GM19468 (cell line): ENCODE data around the gene OXSM.

Source experiments
- ATAC-seq: cut with Tn5 transposase; IDR thresholded peaks from one replicate; pipeline ENCODE4 v1.9.1; 2021; ENCODE audit warnings: mild to moderate bottlenecking, moderate library complexity, moderate number of reproducible peaks; ENCODE audit not compliant: unreplicated experiment; ENCODE audit errors: extremely low read depth

OXSM gene

DNA sequence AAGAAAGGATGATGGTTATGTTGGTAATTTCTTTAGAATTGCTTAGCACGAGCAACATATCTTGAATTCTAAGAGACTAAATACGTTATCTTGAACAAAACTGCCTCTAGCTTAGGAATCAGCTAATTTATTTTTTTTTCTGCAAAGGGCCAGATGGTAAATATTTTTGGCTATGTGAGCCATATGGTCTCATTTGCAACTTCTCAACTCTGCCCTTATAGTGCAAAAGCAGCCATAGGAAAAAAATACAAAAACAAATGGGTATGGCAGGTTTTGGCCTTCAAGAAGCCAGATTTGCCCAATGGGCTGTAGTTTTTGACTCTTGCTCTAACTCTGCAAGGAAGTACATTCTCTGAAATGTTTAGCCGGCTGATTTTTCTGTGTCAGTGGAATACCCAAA, 11.9 kb downstream of the OXSM start:
- ATAC-seq, result no peak

GRCh38 chr3:25803833-25804232, 13.9 kb downstream of the OXSM start:
- no peak for ATAC-seq

DNA sequence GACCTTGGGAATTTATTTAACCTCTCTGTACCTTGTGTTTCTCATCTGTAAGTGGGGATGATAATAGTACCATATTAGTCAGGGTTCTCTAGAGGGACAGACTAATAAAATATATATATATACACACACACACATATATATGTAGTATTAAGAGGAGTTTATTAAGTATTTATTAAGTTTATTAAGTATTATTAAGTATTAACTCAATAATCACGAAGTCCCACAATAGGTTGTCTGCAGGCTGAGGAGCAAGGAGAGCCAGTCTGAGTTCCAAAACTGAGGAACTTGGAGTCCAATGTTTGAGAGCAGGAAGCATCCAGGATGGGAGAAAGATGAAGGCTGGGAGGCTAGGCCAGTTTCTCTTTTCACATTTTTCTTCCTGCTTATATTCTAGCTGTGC, 14.8 kb downstream of the OXSM start:
- no peak for ATAC-seq

GRCh38 chr3:25812644-25813043, 22.8 kb downstream of the OXSM start:
- no peak for ATAC-seq

GRCh38 chr3:25817107-25817506, 27.2 kb downstream of the OXSM start:
- ATAC-seq, result no peak

DNA sequence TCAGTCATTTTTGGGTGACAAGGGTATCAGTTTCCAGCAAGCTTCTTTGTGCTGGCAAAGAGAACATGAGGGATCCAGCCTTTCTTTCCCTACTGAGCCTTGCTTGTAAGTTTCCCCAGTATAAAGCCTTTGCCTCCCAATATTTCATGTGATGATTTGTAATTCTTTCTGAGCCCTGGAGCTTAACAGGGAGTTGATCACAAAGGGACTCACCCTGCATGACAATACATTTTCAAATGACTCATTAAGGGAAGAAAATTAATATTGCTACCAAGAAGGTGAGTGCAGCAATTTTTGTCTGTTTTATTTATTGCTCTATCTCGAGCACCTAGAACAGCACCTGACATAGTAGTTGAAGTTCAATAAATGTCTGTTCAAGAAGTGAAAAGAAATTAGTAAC, 27.7 kb downstream of the OXSM start:
- ATAC-seq, result no peak

- ATAC-seq, result no peak
These were observed 28.4 kb downstream of the OXSM start for GRCh38 chr3:25818335-25818734.

GRCh38 chr3:25820366-25820765, 30.5 kb downstream of the OXSM start:
- ATAC-seq, result no peak

- ATAC-seq, result no peak
These were observed 31.1 kb downstream of the OXSM start for GRCh38 chr3:25820816-25821486.

DNA sequence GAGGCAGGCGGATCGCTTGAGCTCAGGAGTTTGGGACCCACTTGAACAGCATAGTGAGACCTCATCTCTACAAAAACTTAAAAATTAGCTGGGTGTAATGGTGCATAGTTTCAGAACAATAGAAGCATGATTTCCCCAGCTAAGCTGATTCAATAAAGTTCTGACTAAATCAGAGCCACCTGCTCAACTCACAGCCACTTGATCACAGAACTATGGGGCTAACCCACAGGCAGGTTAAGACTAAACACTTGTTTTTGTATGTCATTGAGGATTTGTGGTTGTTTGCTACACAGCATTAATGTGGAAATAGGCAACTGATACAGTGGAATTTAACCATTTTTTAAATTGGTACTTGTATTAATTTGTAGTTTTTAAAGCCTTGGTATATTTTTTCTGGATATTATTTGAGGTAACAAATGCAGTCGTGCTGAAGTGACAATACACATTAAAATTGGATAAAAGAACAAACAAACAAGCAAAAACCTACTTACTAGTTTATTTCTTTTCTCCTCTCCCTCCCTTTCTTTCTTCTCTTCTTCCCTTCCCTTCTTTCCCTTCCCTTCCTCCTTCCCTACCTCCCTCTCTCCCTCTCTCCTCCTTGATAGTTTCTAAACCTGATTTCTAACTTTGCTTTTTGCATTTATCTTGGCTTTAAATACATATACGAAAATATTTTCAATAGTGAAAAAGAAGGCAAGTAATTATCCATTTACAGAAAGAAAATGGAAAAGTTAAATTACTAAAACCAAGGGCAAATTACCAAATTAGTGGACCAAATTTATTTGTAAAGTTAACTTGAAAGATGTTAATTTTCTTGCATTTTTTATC, 32.1 kb downstream of the OXSM start:
- no peak for ATAC-seq

GRCh38 chr3:25823314-25823713, 33.4 kb downstream of the OXSM start:
- no peak for ATAC-seq

DNA sequence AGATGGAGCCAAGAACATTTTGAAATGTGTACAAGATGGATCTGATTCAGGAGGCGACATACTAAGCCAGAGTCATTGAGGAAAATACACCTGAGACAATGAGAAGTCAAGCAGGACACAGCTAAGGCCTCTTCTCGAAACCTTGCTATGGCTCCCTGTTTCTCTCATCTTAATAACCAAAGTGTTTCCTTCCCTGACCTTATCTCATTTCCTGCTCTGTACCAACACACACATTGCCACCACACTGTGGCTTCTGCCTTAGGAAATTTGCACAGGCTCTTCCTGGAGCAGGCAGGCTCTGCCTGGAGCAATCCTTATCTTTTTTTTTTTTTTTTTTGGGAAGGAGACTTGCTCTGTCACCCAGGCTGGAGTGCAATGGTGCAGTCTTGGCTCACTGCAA, 36.6 kb downstream of the OXSM start:
- no peak for ATAC-seq

DNA sequence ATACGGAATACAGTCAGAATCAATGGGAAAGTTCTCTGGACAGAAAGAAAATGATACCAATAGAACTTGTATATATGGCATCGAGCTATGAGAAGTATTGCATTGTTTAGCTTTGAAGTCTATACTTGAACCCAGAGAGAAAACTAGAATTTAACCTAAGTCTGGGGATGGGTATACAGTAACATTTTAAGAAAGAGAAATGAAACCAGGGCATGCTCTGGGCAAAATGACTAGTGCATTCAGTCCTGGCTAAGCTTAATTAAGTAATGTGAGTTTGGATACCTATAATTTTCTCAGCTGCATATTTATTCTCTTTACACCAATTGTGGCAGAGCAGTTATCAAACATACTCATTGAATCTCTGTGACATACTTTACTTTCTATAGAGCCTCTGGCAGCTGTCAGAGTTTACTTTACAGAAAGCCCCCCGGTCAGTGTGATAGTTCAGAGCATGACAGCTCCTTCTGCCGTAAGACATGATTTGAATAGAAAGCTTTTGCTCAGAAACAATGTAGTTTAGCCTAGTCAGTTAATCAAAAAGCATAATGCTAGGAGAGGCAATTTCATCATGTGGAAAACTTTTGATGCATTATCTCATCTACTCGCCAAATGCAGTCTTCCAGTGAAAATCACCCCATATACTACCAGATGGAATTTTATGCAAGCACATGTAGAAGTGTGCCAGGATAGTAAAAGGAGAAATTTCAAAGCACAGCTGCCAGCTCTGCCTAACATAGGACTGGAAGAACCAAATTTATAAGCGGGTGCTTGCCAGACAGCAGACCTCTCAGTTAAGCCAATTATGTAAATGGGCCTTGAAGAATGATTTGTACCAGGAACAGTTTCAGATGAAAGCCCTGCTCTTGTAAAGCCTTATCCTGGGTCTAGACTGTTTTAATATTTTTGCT, 40.7 kb downstream of the OXSM start:
- no peak for ATAC-seq

DNA sequence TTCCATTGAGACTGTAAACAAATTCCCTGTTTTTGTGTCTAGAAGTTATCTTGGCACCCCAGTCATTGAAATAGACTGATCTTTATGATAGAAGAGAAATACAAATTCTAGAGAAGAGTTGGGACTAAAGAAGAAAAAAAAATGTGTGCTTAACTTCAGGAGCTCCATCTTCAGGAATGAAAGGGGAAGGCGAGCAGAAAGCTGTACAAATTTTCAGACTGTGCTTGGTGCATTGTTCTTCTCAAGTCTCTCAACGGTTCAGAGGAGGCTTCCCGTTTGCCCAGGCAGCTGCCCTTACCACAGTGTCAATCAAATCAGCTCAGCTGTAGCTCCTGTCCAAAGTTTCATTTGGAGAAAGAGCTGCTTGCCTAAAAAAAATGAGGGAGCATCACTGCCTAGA, 41.7 kb downstream of the OXSM start:
- ATAC-seq, result no peak

GRCh38 chr3:25834346-25834745, 44.5 kb downstream of the OXSM start:
- peak; percentile 70 for ATAC-seq

GRCh38 chr3:25836579-25836978, 46.7 kb downstream of the OXSM start:
- no peak for ATAC-seq

GRCh38 chr3:25837038-25837437, 47.1 kb downstream of the OXSM start:
- no peak for ATAC-seq

- ATAC-seq, result no peak
These were observed 50.2 kb downstream of the OXSM start for GRCh38 chr3:25840099-25840498.

GRCh38 chr3:25843332-25843731, 53.4 kb downstream of the OXSM start:
- ATAC-seq, result no peak
